ENCODE results near the gene KRT80.

Gene KRT80

DNA sequence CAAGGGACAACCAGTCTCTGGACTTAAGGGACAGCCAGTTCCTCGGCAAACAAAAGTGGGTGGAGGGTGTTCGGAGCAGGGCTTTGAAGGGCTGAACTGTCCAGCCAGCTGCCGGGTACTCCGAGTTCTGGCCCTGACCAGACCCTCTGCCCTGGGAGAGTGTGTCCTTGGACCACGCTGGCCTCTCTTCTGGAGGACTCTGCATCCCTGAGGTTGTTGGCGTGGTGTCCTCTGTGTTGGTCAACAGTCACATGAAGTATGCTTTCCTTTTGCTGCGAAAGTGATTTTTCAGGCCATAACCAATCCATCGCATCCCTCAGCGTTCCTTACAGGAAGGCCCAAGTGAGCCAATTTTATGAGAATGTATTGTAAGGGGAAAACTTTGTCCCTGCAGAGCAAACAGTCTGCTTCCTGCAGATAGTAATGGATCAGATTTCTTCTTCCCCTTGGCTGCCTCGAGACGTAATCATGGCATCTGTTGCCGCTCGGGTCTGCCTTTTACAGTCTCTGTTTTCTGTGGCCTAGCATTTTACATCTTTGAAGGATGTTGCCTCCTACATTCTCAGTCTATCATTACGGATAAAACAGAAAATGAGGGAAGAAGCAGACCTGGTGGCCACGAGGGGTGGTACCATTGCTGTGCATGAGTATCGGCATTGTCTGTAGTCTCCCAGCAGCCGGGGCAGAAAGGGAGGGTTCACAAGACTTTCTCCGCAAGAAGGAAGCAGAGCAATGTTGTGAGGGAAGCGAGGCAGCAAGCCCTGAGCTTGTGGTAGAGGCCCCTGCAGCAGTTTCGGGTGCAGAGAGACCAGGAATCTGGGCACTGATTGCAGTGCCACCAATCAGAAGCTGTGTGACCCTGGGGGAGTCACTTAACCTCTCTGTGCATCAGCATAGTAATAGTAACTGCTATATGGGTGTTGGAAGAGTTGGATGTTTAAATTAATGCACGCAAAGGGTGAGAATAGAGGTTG lies 64.9 kb downstream of the KRT80 start:
- DNase-seq = no peak

DNA sequence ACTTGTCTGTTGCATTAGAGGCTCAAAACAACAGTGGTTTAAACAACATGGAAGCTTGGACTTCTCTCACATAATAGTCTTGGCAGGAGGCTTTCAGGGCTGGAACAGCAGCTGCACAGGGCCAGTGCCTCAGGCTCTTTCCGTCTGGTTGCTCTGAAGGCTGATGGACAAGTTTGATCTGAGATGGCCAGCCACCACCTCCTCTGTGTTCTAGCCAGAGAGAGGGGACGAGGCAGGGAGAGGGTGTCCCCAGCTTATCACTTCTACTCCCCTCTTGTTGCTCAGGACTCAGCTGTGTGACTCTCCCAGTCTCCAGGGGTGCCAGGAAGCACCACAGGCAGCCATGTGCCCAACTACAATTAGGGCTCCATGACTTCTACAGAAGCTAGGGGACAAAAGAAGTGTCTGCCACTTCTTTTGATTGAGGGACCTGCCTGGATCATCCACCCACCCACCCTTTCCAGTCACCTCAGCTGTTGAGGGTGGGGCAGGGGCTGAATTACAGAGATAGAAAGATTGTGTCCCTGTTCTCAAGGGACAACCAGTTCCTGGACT lies 65.7 kb downstream of the KRT80 start:
- no peak for DNase-seq

DNA sequence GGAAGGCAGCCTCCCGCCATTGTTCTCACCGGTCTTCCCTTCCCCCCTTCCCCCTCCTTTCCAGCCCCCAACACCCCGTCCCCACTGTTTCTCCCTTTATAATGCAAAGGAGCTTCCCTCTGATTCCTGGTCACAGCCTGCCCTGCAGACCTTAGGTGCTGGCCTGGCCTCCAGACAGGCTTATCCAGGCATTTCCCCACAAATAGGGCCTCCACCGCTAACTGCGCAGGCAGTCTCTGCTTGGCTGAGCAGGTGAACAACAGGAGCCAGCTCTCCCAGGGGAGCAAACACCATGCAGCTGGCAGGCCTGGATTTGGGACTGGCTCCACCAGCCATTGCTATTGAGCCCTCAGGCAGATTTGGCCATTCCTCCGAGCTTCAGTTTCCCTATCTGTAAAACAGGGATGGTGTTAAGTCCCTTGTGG lies 66.3 kb downstream of the KRT80 start:
- DNase-seq = no peak

DNA sequence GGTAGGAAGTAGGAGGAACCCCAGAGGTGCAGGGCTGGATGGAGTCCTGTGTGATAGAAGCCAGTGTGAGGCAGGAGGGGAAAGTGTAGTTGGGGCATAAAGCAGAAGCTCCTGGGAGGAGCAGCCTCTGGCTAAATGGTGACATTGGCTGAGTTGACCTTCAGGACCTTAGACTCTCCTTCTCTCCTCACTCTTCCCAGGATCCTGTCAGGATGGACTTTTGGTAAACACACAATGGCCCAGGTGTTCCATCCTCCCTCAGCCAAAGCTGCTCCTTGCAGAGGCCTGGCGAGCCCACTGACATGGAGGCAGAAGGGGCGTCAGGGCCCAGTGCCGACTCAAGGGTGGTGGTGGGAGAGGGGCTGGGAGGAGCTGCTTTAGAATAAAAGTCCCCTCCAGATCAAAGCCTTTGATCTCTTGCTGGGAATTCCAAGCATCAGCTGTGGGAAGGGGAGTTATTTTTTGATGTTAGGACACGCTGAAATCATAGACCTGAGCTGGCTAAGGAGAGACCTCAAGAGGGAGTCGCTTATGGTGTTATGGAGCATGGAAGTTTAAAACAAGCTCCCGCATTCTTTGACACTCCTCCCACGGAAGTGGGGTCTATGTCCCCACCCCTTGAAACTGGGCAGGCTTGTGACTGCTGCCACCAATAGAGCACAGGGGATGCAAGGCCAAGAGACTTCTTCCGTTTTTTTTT lies 68.2 kb downstream of the KRT80 start:
- no peak for DNase-seq

DNA sequence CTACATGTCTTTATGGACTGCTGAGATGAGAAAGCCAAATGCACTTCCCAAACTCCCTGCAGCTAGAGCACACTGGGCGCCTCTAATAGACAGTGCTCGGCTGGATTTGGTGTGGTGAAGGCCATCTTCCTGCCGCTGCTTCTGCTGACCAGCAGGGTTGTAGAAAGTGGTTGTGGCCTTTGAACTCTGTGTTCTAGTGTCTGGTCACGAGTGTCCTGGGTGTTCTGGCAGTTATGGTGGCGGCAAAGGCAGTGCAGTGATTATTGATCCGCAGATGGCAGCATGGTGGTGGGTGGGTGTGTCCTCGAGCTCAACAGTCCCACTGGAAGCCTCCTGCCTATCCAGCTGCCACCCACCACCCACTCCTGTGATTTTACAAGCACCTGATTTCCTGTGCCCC lies 68.9 kb downstream of the KRT80 start:
- no peak for DNase-seq

DNA sequence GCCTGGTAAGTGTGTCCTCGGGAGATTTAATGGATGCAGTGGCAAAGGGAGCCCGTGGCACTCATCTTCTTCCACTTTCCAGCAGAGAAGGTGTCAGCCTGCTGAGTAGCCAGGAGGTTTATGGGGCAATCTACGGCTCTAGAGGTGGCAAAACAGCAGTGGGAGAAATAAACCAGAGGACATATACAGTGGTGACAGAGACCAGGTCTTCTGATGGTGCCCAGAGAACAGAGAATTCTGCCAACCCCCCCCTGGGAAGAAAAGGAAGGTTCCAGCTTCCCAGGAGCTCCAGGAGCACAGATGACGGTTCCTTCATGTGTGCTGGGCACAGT lies 69.3 kb downstream of the KRT80 start:
- no peak for DNase-seq

DNA sequence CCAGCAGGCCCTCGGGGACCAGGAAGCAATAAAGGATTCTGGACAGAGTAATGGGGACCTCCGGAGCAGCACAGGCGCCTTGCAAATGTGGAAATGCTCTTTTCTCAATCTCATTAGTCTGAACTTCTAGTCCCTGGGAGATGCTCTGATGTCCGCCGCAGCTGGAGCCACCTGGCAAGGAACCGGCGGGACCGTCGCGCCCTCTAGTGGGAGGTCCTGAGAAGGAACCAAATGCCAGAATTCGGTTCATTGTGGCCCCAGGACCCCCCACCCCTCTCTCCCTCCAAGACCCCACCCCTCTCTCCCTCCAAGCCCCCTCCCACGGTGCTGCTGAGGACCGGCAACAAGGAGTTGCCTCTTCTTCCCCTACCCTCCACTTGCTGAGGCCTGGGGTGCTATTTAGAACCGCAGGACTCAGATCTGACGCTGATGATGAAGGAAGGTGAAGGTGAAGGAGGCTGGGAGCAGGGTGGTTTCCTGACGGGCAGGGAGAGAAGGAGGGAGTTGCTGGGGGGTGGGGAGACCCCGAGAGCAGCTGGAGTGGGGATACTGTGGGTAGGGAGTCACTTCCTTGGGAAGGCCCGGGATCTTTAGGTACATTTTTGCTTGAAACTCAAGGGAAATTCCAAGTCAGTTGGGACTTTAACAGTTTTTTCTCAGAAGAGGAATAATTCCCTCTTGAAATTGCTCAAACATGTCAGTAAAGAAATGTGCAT lies 69.8 kb downstream of the KRT80 start:
- DNase-seq = peak; percentile 24

DNA sequence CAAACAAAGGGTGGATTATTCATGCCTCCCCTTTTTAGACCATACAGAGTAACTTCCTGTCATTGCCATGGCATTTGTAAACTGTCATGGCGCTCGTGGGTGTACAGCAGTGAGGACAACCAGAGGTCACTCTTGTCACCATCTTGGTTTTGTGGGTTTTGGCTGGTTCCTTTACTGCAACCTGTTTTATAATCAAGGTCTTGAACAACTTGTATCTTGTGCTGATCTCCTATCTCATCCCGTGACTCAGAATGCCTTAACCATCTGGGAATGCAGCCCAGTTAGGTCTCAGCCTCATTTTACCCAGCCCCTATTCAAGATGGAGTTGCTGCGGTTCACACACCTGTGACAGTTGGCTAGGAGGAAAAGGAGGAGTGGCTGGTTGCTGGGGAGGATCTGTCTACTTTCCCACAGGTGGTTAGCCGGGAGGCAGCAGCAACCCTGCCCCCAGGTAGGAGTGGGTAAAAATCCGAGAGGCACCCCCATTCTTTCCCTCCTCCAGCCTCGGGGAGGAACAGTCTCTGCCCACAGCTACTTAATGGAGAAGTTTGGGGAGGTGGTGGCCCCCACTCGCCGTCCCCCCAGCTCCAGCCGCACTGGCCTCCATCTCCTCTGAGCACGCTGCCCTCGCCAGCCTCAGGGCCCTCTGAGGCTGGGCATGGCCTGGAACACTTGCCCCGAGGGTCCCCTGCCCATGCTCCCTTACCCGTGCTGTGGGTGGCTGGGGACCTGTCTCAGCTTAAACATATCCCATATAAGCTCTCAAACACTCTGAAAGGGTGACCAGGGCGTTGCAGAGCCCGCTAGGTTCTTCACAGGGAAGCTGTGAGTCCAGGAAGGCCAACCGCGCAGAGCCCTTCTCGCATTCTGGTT lies 70.6 kb downstream of the KRT80 start:
- no peak for DNase-seq

DNA sequence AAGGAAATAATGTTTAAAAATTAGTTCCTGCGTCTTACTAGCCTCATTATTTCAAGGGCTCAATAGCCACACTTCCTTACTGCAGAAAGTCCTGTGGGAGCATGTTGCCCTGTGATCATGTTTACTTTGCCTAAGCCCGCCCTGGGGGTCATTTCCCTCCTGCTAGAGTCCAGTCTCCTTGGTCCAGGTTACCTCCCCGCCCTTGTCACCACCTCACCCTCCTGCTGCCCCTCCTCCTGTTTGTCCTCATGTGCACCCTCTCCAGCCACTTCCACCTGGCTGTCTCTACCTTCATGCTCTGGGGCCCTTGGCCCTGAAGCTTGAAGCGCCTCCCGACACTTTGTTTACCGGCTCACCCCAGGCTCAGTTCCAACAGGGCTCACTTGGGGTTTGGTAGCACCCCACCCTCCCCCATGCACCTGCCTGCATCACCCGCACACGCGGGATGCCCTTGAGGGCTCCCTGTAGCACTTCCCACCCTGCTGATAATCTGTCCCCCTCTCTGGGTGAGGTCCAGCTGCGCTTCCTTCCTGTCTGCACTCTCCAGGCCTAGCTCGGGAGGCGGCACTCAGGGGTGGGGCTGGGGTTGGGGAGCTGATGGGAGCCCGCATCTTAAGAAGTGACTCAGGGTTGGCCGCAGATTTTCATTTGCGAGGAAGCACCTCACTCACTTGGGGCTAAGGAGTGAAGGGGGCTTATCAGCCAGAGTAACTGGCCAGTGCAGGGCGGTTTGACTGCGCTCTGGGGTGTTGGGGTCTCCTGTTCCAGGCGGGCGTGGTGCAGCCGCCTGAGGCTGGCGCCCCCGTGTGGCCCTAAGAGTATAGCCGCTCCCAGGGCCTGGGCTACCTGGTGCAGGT lies 72.2 kb downstream of the KRT80 start:
- DNase-seq = peak; percentile 7

Measured in NCI-H1694 treated with DMSO at 0.1 percent for 48 hours (cell line).